Subcutaneous abdominal adipose tissue (tissue), 5 donors: ENCODE measurements around the gene OR4L1.

Experiments used
- H3K27ac ChIP-seq: one replicate; pipeline ENCODE4 v1.7.0; 2013; ENCODE audit warnings: low read depth, mild to moderate bottlenecking, inconsistent platforms, low read length, moderate library complexity
- H3K27me3 ChIP-seq, 5 donors: one replicate each; pipeline ENCODE4 v1.7.0; 2013; ENCODE audit warnings: low read length in 5 of 5, inconsistent platforms in 1 of 5; ENCODE audit not compliant: control insufficient read depth in 5 of 5, insufficient read depth in 4 of 5
- H3K36me3 ChIP-seq, 5 donors: one replicate each; pipeline ENCODE4 v1.7.0; 2013; ENCODE audit warnings: low read length in 5 of 5; ENCODE audit not compliant: control insufficient read depth in 5 of 5, insufficient read depth in 5 of 5
- H3K4me1 ChIP-seq, 5 donors: one replicate each; pipeline ENCODE4 v1.7.0; 2013; ENCODE audit warnings: low read length in 5 of 5, mild to moderate bottlenecking in 3 of 5, moderate library complexity in 1 of 5; ENCODE audit not compliant: control insufficient read depth in 5 of 5, insufficient read depth in 5 of 5
- H3K4me3 ChIP-seq, 5 donors: one replicate each; pipeline ENCODE4 v1.7.0; 2013; ENCODE audit warnings: low read length in 5 of 5, low read depth in 1 of 5
- H3K9ac ChIP-seq, 5 donors: one replicate each; pipeline ENCODE4 v1.7.0; 2013; ENCODE audit warnings: low read length in 5 of 5, mild to moderate bottlenecking in 4 of 5, moderate library complexity in 3 of 5
- H3K9me3 ChIP-seq, 5 donors: one replicate each; pipeline ENCODE4 v1.7.0; 2013; ENCODE audit warnings: low read length in 5 of 5; ENCODE audit not compliant: control insufficient read depth in 5 of 5
- donor health status: healthy.
- donor health status: healthy.
- donor health status: healthy.
- donor health status: healthy.
- donor health status: healthy.

Gene OR4L1

GRCh38 chr14:20110438-20110837, 50.6 kb downstream of the OR4L1 start, which contains the start of gene OR4K17:
Gene OR4K17, plus strand, starts transcription at chr14:20110739. Its CDS starts 6,761 bp downstream, at chr14:20117500.
- Histone ChIP-seq H3K36me3 (no peaks in the 10 kb centered on the region), H3K9ac (no peak within 1 kb of the TSS), H3K4me1 (no peaks in the 10 kb centered on the region), H3K27me3 (no peaks in the 10 kb centered on the region), H3K27ac (no peak within 1 kb of the TSS), H3K4me3 (no peak within 1 kb of the TSS), H3K9me3 (no peaks in the 10 kb centered on the region)
